ENCODE measurements around the gene CRB2. TPM values are rescaled to one million over a fixed set of nuclear protein-coding genes. Genes with fewer than 3 reads are reported as not detected.
A peak's percentile ranks its signal among the peaks of the same experiment; 100 is the strongest.

CRB2 gene
- total and polyA plus RNA-seq, 2 experiments from 2014 or later, result 8.3 to 91.7 TPM

- H3K4me3 ChIP-seq, result no peak overlapping the region
- H3K36me3 ChIP-seq, result no peaks in the 10 kb centered on the region
- no peaks in the 10 kb centered on the region for H3K9me3 ChIP-seq (ENCODE audit: low read depth)
- H3K27ac ChIP-seq, result no peak overlapping the region
- TF ChIP-seq CTCF (IDR thresholded peaks at IDR 0.05; ENCODE audit: low read depth, low read length), result no peak
- peak in 1 of 2 donors; percentile 47 for DNase-seq (ENCODE audit: low read depth in 1 of 2, low spot score in 1 of 2)
- peaks cover 4% of the 10 kb centered on the region for H3K4me1 ChIP-seq (ENCODE audit: low read depth)
- no peaks in the 10 kb centered on the region for H3K27me3 ChIP-seq
Observed at GRCh38 chr9:123406691-123407216, 50.8 kb downstream of the CRB2 start.

- no peak for TF ChIP-seq CTCF (IDR thresholded peaks at IDR 0.05; ENCODE audit: low read depth, low read length)
- H3K9me3 ChIP-seq (ENCODE audit: low read depth), result no peaks in the 10 kb centered on the region
- H3K36me3 ChIP-seq, result no peaks in the 10 kb centered on the region
- DNase-seq (ENCODE audit: low read depth in 1 of 2, low spot score in 1 of 2), result peak in 1 of 2 donors; percentile 25
- peaks cover 4% of the 10 kb centered on the region for H3K4me1 ChIP-seq (ENCODE audit: low read depth)
- no peaks in the 10 kb centered on the region for H3K27me3 ChIP-seq
- no peak overlapping the region for H3K27ac ChIP-seq
- no peak overlapping the region for H3K4me3 ChIP-seq
Observed at GRCh38 chr9:123407217-123407851, 51.3 kb downstream of the CRB2 start.

- H3K4me1 ChIP-seq (ENCODE audit: low read depth), result peaks cover 4% of the 10 kb centered on the region
- no peak for TF ChIP-seq CTCF (IDR thresholded peaks at IDR 0.05; ENCODE audit: low read depth, low read length)
Observed at GRCh38 chr9:123408313-123409262, 52.6 kb downstream of the CRB2 start.

GRCh38 chr9:123410281-123410910 is 54.4 kb downstream of the CRB2 start:
- no peaks in the 10 kb centered on the region for H3K36me3 ChIP-seq
- TF ChIP-seq CTCF (IDR thresholded peaks at IDR 0.05; ENCODE audit: low read depth, low read length), result no peak
- no peak overlapping the region for H3K27ac ChIP-seq
- no peak overlapping the region for H3K4me3 ChIP-seq
- H3K4me1 ChIP-seq (ENCODE audit: low read depth), result peaks cover 4% of the 10 kb centered on the region
- DNase-seq (ENCODE audit: low read depth in 1 of 2, low spot score in 1 of 2), result no peak
- no peaks in the 10 kb centered on the region for H3K27me3 ChIP-seq
- no peaks in the 10 kb centered on the region for H3K9me3 ChIP-seq (ENCODE audit: low read depth)

More at GRCh38 chr9:123408313-123409262, 52.6 kb downstream of the CRB2 start:
- Histone ChIP-seq H3K27me3 (no peaks in the 10 kb centered on the region), H3K9me3 (ENCODE audit: low read depth) (no peaks in the 10 kb centered on the region), H3K36me3 (no peaks in the 10 kb centered on the region), H3K27ac (no peak overlapping the region), H3K4me3 (no peak overlapping the region)
- peak in 1 of 2 donors; percentile 46 for DNase-seq (ENCODE audit: low read depth in 1 of 2, low spot score in 1 of 2)

GRCh38 chr9:123411191-123411590 is 55.2 kb downstream of the CRB2 start:
- Histone ChIP-seq H3K27ac (no peak overlapping the region), H3K27me3 (no peaks in the 10 kb centered on the region), H3K4me1 (ENCODE audit: low read depth) (peaks cover 4% of the 10 kb centered on the region), H3K4me3 (no peak overlapping the region), H3K9me3 (ENCODE audit: low read depth) (no peaks in the 10 kb centered on the region), H3K36me3 (no peaks in the 10 kb centered on the region)
- TF ChIP-seq CTCF (IDR thresholded peaks at IDR 0.05; ENCODE audit: low read depth, low read length), result no peak
- DNase-seq (ENCODE audit: low read depth in 1 of 2, low spot score in 1 of 2), result no peak
